ENCODE data around the gene SEC24D. TPM values are rescaled to one million over a fixed set of nuclear protein-coding genes. Genes with fewer than 3 reads are reported as not detected.

Gene SEC24D
- total RNA-seq, 1 experiment from 2014 or later = 63.1 TPM

DNA sequence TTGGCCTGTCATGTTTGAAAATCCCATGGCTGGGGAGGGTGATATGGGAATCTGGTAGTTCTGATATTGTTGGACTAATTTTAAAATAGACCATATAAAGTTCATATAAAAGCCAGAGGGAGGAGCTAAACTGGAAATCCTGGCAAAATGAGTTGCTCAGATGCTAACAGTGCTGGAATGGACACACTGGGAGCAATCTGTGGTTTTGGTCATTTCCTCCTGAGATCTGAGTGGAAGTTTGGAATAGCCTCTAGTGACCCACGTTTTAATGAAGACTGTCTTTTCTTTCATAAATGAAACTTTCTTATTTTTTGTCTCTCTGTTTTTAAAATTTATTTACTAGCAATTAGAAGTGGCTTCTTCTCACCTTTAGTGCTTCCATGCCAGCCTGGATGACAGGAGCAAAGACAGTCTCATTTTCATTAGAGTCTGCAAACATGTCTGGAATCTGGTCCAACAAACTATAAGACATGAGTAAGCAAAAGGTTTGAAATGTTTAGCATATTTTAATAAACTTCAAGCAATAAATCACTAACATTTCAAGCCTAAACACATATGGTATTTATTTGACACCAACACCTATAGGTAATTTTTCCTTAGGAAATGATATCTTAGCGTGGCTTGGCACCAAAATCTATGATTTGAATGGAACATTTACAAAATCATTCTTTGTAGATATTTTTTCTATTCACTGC, 84.2 kb downstream of the SEC24D start:
- H3K9me3 Mint-ChIP-seq = no peaks in the 10 kb centered on the region
- peaks cover 20% of the 10 kb centered on the region for H3K4me1 Mint-ChIP-seq
- no peak overlapping the region for H3K4me3 Mint-ChIP-seq
- ChIA-PET POLR2A (interaction anchor here (0.6 kb wide), 1 partner anchor 463 kb away, joined by 4 read pairs; no protein-coding TSS in a partner anchor), CTCF (no interaction called here)
- ATAC-seq (no peak), DNase-seq (ENCODE audit: low spot score) (no peak)
- peaks cover 22% of the 10 kb centered on the region for H3K36me3 Mint-ChIP-seq
- no peaks in the 10 kb centered on the region for H3K27me3 Mint-ChIP-seq (ENCODE audit: low read depth)
- TF ChIP-seq, protein P1, sequence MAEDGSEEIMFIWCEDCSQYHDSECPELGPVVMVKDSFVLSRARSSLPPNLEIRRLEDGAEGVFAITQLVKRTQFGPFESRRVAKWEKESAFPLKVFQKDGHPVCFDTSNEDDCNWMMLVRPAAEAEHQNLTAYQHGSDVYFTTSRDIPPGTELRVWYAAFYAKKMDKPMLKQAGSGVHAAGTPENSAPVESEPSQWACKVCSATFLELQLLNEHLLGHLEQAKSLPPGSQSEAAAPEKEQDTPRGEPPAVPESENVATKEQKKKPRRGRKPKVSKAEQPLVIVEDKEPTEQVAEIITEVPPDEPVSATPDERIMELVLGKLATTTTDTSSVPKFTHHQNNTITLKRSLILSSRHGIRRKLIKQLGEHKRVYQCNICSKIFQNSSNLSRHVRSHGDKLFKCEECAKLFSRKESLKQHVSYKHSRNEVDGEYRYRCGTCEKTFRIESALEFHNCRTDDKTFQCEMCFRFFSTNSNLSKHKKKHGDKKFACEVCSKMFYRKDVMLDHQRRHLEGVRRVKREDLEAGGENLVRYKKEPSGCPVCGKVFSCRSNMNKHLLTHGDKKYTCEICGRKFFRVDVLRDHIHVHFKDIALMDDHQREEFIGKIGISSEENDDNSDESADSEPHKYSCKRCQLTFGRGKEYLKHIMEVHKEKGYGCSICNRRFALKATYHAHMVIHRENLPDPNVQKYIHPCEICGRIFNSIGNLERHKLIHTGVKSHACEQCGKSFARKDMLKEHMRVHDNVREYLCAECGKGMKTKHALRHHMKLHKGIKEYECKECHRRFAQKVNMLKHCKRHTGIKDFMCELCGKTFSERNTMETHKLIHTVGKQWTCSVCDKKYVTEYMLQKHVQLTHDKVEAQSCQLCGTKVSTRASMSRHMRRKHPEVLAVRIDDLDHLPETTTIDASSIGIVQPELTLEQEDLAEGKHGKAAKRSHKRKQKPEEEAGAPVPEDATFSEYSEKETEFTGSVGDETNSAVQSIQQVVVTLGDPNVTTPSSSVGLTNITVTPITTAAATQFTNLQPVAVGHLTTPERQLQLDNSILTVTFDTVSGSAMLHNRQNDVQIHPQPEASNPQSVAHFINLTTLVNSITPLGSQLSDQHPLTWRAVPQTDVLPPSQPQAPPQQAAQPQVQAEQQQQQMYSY (CRISPR knock-in tag; IDR thresholded peaks at IDR 0.05) = no peak
- TF ChIP-seq ZBTB21 (CRISPR knock-in tag; IDR thresholded peaks at IDR 0.05; ENCODE audit: borderline replicate concordance) (no peak), FOXK1 (CRISPR knock-in tag; IDR thresholded peaks at IDR 0.05) (no peak), NFATC4 (CRISPR knock-in tag; IDR thresholded peaks at IDR 0.05) (no peak), TEAD4 (CRISPR knock-in tag; IDR thresholded peaks at IDR 0.05) (no peak), ESRRA (CRISPR knock-in tag; IDR thresholded peaks at IDR 0.05; ENCODE audit: borderline replicate concordance) (no peak), ZNF423 (CRISPR knock-in tag; IDR thresholded peaks at IDR 0.05) (no peak), SMAD4 (CRISPR knock-in tag; IDR thresholded peaks at IDR 0.05) (no peak), ETV6 (CRISPR knock-in tag; IDR thresholded peaks at IDR 0.05) (no peak), NFYB (CRISPR knock-in tag; conservative IDR thresholded peaks at IDR 0.05; ENCODE audit: low read depth) (no peak), CBFB (CRISPR knock-in tag; IDR thresholded peaks at IDR 0.05; ENCODE audit: low read depth) (no peak), ATF1 (CRISPR knock-in tag; IDR thresholded peaks at IDR 0.05) (no peak)
- TF ChIP-seq, protein P2, sequence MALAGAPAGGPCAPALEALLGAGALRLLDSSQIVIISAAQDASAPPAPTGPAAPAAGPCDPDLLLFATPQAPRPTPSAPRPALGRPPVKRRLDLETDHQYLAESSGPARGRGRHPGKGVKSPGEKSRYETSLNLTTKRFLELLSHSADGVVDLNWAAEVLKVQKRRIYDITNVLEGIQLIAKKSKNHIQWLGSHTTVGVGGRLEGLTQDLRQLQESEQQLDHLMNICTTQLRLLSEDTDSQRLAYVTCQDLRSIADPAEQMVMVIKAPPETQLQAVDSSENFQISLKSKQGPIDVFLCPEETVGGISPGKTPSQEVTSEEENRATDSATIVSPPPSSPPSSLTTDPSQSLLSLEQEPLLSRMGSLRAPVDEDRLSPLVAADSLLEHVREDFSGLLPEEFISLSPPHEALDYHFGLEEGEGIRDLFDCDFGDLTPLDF (CRISPR knock-in tag; IDR thresholded peaks at IDR 0.05) = no peak
- TF ChIP-seq, protein P3, sequence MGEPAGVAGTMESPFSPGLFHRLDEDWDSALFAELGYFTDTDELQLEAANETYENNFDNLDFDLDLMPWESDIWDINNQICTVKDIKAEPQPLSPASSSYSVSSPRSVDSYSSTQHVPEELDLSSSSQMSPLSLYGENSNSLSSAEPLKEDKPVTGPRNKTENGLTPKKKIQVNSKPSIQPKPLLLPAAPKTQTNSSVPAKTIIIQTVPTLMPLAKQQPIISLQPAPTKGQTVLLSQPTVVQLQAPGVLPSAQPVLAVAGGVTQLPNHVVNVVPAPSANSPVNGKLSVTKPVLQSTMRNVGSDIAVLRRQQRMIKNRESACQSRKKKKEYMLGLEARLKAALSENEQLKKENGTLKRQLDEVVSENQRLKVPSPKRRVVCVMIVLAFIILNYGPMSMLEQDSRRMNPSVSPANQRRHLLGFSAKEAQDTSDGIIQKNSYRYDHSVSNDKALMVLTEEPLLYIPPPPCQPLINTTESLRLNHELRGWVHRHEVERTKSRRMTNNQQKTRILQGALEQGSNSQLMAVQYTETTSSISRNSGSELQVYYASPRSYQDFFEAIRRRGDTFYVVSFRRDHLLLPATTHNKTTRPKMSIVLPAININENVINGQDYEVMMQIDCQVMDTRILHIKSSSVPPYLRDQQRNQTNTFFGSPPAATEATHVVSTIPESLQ (CRISPR knock-in tag; IDR thresholded peaks at IDR 0.05) = no peak
- TF ChIP-seq, protein P4, sequence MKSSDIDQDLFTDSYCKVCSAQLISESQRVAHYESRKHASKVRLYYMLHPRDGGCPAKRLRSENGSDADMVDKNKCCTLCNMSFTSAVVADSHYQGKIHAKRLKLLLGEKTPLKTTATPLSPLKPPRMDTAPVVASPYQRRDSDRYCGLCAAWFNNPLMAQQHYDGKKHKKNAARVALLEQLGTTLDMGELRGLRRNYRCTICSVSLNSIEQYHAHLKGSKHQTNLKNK (CRISPR knock-in tag; IDR thresholded peaks at IDR 0.05) = no peak
- TF ChIP-seq, protein P5, sequence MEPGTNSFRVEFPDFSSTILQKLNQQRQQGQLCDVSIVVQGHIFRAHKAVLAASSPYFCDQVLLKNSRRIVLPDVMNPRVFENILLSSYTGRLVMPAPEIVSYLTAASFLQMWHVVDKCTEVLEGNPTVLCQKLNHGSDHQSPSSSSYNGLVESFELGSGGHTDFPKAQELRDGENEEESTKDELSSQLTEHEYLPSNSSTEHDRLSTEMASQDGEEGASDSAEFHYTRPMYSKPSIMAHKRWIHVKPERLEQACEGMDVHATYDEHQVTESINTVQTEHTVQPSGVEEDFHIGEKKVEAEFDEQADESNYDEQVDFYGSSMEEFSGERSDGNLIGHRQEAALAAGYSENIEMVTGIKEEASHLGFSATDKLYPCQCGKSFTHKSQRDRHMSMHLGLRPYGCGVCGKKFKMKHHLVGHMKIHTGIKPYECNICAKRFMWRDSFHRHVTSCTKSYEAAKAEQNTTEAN (CRISPR knock-in tag; IDR thresholded peaks at IDR 0.05) = no peak
- no peak overlapping the region; the same call in 1 of the 2 replicates for H3K27ac Mint-ChIP-seq

DNA sequence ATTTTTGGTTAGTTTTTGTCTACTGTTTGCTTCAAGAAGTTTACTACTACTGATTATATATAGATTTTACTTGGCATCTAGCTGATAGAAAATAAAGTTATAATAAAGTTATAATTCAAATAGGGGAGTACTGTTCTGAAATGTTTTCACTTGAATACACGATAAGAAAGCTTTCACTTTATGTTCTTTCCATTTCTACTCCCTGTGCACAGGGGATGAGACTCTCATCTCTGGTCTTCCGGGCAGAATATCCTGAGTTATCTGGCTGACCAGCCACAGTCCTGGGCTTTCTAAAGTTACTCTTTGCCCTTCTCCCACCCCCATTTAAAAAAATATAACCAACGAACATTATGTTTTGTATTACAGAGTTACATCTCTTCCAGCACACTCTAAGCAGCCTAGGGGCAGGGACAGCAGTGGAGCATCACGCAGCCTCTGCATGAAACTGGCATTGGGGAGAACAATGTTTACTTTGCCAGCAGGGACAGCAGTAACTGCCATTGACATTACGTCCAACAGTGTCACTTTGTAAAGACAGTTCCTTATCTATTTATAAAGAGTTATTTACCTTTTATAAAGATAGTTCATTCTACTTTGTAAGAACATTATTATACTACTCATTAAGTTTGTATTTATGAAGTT, 86.5 kb downstream of the SEC24D start:
- Mint-ChIP-seq H3K36me3 (peaks cover 26% of the 10 kb centered on the region), H3K4me3 (no peak overlapping the region), H3K4me1 (peaks cover 6% of the 10 kb centered on the region), H3K9me3 (no peaks in the 10 kb centered on the region), H3K27me3 (ENCODE audit: low read depth) (no peaks in the 10 kb centered on the region), H3K27ac (no peak overlapping the region)
- ChIA-PET CTCF (no interaction called here), POLR2A (no interaction called here)
- DNase-seq (ENCODE audit: low spot score) (no peak), ATAC-seq (no peak)
- no peak for TF ChIP-seq ZNF232 (CRISPR knock-in tag; IDR thresholded peaks at IDR 0.05)
- no peak for TF ChIP-seq RORB (CRISPR knock-in tag; IDR thresholded peaks at IDR 0.05)
- TF ChIP-seq ZNF219 (CRISPR knock-in tag; IDR thresholded peaks at IDR 0.05; ENCODE audit: borderline replicate concordance) = no peak
- TF ChIP-seq, protein P6, sequence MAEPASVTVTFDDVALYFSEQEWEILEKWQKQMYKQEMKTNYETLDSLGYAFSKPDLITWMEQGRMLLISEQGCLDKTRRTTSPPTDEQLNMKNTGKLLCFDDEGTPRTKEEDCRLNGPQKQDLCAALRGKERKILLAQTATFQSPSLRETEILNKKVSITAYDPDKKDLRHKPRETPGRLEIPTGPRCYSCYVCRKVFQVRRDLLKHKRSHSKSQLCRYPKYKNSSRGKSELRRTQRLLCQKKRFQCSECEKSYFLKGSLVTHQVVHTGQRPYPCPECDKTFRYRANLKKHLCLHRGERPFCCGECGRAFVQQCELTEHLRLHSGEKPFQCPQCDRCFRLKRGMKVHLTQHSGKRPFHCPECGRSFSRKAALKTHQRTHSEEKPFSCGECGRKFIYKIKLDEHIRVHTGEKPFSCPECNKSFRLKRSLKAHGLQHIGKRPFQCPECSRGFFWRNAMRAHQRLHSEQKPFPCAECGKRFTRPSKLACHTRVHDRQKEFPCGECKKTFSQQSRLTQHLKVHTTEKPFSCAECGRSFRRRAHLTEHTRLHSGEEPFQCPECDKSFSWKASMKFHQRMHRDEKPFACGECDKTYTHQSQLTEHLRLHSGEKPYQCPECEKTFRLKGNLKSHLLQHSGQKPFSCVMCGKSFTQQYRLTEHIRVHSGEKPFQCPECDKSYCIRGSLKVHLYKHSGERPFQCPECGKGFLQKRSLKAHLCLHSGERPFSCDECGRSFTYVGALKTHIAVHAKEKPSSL (CRISPR knock-in tag; conservative IDR thresholded peaks at IDR 0.05) = no peak
- TF ChIP-seq, protein P7, sequence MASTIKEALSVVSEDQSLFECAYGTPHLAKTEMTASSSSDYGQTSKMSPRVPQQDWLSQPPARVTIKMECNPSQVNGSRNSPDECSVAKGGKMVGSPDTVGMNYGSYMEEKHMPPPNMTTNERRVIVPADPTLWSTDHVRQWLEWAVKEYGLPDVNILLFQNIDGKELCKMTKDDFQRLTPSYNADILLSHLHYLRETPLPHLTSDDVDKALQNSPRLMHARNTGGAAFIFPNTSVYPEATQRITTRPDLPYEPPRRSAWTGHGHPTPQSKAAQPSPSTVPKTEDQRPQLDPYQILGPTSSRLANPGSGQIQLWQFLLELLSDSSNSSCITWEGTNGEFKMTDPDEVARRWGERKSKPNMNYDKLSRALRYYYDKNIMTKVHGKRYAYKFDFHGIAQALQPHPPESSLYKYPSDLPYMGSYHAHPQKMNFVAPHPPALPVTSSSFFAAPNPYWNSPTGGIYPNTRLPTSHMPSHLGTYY (CRISPR knock-in tag; IDR thresholded peaks at IDR 0.05) = no peak
